Measurements from ENCODE around the gene KIF19. TPM values are rescaled to one million over a fixed set of nuclear protein-coding genes. Genes with fewer than 3 reads are reported as not detected.

The KIF19 gene
- polyA plus RNA-seq, 3 donors, result not detected

DNA sequence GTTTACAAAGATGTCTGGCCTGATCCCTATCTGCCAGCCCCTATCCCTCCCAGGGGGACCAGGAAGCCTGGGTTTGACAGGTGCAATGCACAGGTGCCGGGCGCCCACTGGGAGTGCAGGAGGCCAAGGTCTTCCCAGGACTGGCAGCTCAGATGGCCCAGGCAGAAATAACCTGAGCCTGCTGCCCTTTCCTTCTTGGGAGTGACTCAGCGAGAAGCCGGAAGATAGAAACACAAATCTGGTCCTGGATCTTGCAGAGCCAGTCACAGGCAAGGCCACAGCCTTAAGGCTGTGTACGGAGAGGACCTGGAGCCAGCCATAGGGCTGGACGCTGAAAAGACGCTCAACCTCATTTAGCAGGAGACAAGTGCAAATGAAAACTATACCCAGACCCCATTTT lies 69.0 kb downstream of the KIF19 start:
- no peaks in the 10 kb centered on the region for H4K20me1 ChIP-seq (ENCODE audit: insufficient read depth, low read length)
- H3K27me3 Mint-ChIP-seq (ENCODE audit: low read depth in 3 of 3), result peaks cover 3 to 10% (median 3%) of the 10 kb centered on the region in 3 donors
- peak overlapping the region in 1 of 2 donors; percentile 38 for H3K4me3 Mint-ChIP-seq
- peaks cover 27% of the 10 kb centered on the region for H3K4me1 Mint-ChIP-seq
- H3K36me3 Mint-ChIP-seq, result peaks cover 0 to 4% of the 10 kb centered on the region in 2 donors
- peaks cover 10 to 21% of the 10 kb centered on the region in 2 donors for H3K4me1 ChIP-seq (ENCODE audit: control insufficient read depth in 1 of 2, insufficient read depth in 2 of 2, low read length in 2 of 2)
- no peak overlapping the region for H3K9ac ChIP-seq (ENCODE audit: insufficient read depth, low read length, poor library complexity, severe bottlenecking)
- H3K36me3 ChIP-seq (replicated peaks in 1 of 2; ENCODE audit: control insufficient read depth in 1 of 2, insufficient read depth in 2 of 2, low read length in 2 of 2), result no peaks in the 10 kb centered on the region
- no peak overlapping the region for H3K4me2 ChIP-seq (replicated peaks; ENCODE audit: extremely low read depth, low read length, poor library complexity, severe bottlenecking)
- no peak overlapping the region for H3K4me3 ChIP-seq (replicated peaks in 1 of 3; ENCODE audit: low read depth in 2 of 3, low read length in 3 of 3)
- H3K9me3 ChIP-seq (replicated peaks in 1 of 2; ENCODE audit: control insufficient read depth in 1 of 2, insufficient read depth in 1 of 2, low read length in 2 of 2), result peaks cover 0 to 11% of the 10 kb centered on the region in 2 donors
- WGBS (ENCODE audit: insufficient coverage), result 81% methylated on average over 7 of the region's 7 CpGs
- H2AFZ ChIP-seq (ENCODE audit: insufficient read depth, low read depth, low read length, poor library complexity, severe bottlenecking), result no peak overlapping the region
- intact Hi-C loops (cut with micrococcal nuclease), result no loop called here
- no peak for DNase-seq
- TF ChIP-seq, protein P1, sequence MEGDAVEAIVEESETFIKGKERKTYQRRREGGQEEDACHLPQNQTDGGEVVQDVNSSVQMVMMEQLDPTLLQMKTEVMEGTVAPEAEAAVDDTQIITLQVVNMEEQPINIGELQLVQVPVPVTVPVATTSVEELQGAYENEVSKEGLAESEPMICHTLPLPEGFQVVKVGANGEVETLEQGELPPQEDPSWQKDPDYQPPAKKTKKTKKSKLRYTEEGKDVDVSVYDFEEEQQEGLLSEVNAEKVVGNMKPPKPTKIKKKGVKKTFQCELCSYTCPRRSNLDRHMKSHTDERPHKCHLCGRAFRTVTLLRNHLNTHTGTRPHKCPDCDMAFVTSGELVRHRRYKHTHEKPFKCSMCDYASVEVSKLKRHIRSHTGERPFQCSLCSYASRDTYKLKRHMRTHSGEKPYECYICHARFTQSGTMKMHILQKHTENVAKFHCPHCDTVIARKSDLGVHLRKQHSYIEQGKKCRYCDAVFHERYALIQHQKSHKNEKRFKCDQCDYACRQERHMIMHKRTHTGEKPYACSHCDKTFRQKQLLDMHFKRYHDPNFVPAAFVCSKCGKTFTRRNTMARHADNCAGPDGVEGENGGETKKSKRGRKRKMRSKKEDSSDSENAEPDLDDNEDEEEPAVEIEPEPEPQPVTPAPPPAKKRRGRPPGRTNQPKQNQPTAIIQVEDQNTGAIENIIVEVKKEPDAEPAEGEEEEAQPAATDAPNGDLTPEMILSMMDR (IDR thresholded peaks at IDR 0.05), result no peak
- no peaks in the 10 kb centered on the region for H3K27me3 ChIP-seq (ENCODE audit: control insufficient read depth in 2 of 2, insufficient read depth in 2 of 2, low read length in 2 of 2)
- peaks cover 8 to 17% (median 12%) of the 10 kb centered on the region in 7 donors for H3K9me3 Mint-ChIP-seq
- no peak overlapping the region for H3K27ac ChIP-seq (ENCODE audit: low read depth in 1 of 2, low read length in 2 of 2)
- no peaks in the 10 kb centered on the region for H3K79me2 ChIP-seq (ENCODE audit: insufficient read depth, low read length)
- peak overlapping the region in 1 of 7 donors; percentile 20 for H3K27ac Mint-ChIP-seq

DNA sequence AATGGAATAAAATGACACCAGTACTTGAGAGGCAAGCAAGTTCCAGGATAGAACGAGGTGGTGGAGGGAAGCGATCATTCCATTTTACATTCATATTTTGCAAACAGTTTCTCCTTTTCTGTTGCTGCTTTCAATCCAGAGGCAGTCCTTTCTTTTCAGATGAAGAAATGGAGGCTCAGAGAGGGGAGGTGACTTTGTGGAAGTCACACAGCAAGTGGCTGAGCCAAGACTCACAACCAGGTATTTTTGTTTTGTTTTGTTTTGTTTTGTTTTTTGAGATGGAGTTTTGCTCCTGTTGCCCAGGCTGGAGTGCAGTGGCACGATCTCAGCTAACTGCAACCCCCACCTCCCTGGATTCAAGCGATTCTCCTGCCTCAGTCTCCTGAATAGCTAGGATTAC lies 70.5 kb downstream of the KIF19 start:
- Histone ChIP-seq H3K9me3 (replicated peaks in 1 of 2; ENCODE audit: control insufficient read depth in 1 of 2, insufficient read depth in 1 of 2, low read length in 2 of 2) (peaks cover 0 to 11% of the 10 kb centered on the region in 2 donors), H4K20me1 (ENCODE audit: insufficient read depth, low read length) (no peaks in the 10 kb centered on the region), H3K36me3 (replicated peaks in 1 of 2; ENCODE audit: control insufficient read depth in 1 of 2, insufficient read depth in 2 of 2, low read length in 2 of 2) (no peaks in the 10 kb centered on the region), H3K9ac (ENCODE audit: insufficient read depth, low read length, poor library complexity, severe bottlenecking) (no peak overlapping the region), H2AFZ (ENCODE audit: insufficient read depth, low read depth, low read length, poor library complexity, severe bottlenecking) (no peak overlapping the region), H3K79me2 (ENCODE audit: insufficient read depth, low read length) (no peaks in the 10 kb centered on the region), H3K4me3 (replicated peaks in 1 of 3; ENCODE audit: low read depth in 2 of 3, low read length in 3 of 3) (no peak overlapping the region), H3K4me1 (ENCODE audit: control insufficient read depth in 1 of 2, insufficient read depth in 2 of 2, low read length in 2 of 2) (peaks cover 6 to 11% of the 10 kb centered on the region in 2 donors), H3K27me3 (ENCODE audit: control insufficient read depth in 2 of 2, insufficient read depth in 2 of 2, low read length in 2 of 2) (no peaks in the 10 kb centered on the region), H3K27ac (ENCODE audit: low read depth in 1 of 2, low read length in 2 of 2) (no peak overlapping the region), H3K4me2 (replicated peaks; ENCODE audit: extremely low read depth, low read length, poor library complexity, severe bottlenecking) (no peak overlapping the region)
- Mint-ChIP-seq H3K36me3 (peaks cover 0 to 4% of the 10 kb centered on the region in 2 donors), H3K4me1 (peaks cover 18% of the 10 kb centered on the region), H3K27me3 (ENCODE audit: low read depth in 3 of 3) (peaks cover 4 to 13% (median 5%) of the 10 kb centered on the region in 3 donors), H3K4me3 (no peak overlapping the region), H3K9me3 (peaks cover 3 to 19% (median 12%) of the 10 kb centered on the region in 7 donors), H3K27ac (no peak overlapping the region)
- TF ChIP-seq, protein P1 (IDR thresholded peaks at IDR 0.05), result no peak
- intact Hi-C loops (cut with micrococcal nuclease), result no loop called here
- no CpG with 5 or more reads among the region's 4 CpGs for WGBS (ENCODE audit: insufficient coverage)
- DNase-seq, result no peak

Data from CD14-positive monocyte (primary cell).